Measurements from ENCODE around the gene QPRT. TPM values are rescaled to one million over a fixed set of nuclear protein-coding genes. Genes with fewer than 3 reads are reported as not detected.

QPRT gene
- total RNA-seq, 1 experiment from 2014 or later, result 0.52 TPM

DNA sequence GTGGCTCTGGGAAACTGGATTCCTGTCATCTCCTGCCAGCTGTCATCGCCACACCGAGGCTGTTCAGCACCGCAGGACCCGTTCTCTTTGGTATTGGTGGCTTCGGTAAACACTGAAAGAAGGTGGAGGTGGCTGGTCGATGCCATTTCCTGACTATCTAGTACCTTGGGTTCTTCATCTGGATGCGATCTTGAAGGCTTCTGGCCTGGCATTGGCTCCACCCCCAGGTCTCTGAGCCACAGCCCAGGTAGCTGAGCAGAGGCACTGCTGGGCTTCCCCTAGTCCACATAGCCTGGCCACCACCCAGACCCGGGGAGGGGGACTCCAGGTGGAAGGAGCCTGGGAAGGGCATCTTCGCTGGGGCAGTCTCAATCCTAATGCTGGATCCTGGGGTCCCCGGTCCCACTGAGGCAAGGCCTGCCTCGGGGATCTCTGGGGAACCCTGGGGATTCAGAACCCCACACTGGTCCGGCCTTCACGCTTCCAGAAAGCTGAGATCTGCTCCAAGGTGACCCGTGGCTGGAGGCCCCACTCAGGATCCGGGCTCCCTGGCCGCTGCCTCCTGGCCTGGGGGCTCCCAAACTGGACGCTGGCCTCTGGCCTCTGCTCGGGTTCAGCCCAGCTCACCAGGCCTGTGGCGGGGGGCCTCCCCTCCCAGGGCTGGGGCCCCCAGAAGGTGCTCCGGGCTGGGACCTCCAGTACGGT is 65.0 kb downstream of the QPRT start:
- Histone ChIP-seq H3K9me3 (ENCODE audit: control insufficient read depth in 1 of 2, insufficient read depth in 1 of 2, low read depth in 1 of 2, low read length in 2 of 2) (no peaks in the 10 kb centered on the region), H2AFZ (ENCODE audit: low read depth, low read length, poor library complexity, severe bottlenecking) (no peak overlapping the region), H3K27me3 (ENCODE audit: insufficient read depth, low read length) (no peaks in the 10 kb centered on the region), H3K36me3 (ENCODE audit: control insufficient read depth in 1 of 2, insufficient read depth in 2 of 2, low read length in 2 of 2) (no peaks in the 10 kb centered on the region), H3K4me1 (ENCODE audit: control insufficient read depth in 1 of 2, insufficient read depth in 2 of 2, low read length in 2 of 2) (no peaks in the 10 kb centered on the region), H3K27ac (ENCODE audit: low read depth, low read length) (no peak overlapping the region), H3K9ac (ENCODE audit: low read length) (no peak overlapping the region), H3K9me2 (ENCODE audit: insufficient read depth) (no peaks in the 10 kb centered on the region), H3K79me2 (ENCODE audit: insufficient read depth, low read length) (no peaks in the 10 kb centered on the region), H4K20me1 (ENCODE audit: insufficient read depth) (no peaks in the 10 kb centered on the region), H3K4me3 (replicated peaks in 1 of 2; ENCODE audit: low read depth in 1 of 2, low read length in 2 of 2) (no peak overlapping the region), H3K4me2 (ENCODE audit: low read length) (no peak overlapping the region)
- CTCF ChIA-PET, result interaction anchor here (0.7 kb wide), 1 partner anchor 45 kb away, joined by 3 read pairs; no protein-coding TSS in a partner anchor
- ATAC-seq (no peak), DNase-seq (ENCODE audit: low read depth, low spot score) (no peak)
- no TSS peak for BruUV-seq (replicated peaks)
- intact Hi-C loops (cut with micrococcal nuclease), result no loop called here
- RAD21 ChIA-PET (ENCODE audit: low non-redundant PET in 1 of 2, low total read pairs in 2 of 2, uncharacterized antibody in 2 of 2, unreplicated experiment in 2 of 2), result no interaction called here
- POLR2A ChIA-PET, result no interaction called here
- TF ChIP-seq SIN3A (IDR thresholded peaks at IDR 0.05; ENCODE audit: low read depth) (no peak), JUND (IDR thresholded peaks at IDR 0.05) (no peak), YY1 (IDR thresholded peaks at IDR 0.05; ENCODE audit: extremely low read depth, insufficient replicate concordance, low read depth, low read length) (no peak)
- TF ChIP-seq, protein P1, sequence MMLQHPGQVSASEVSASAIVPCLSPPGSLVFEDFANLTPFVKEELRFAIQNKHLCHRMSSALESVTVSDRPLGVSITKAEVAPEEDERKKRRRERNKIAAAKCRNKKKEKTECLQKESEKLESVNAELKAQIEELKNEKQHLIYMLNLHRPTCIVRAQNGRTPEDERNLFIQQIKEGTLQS (IDR thresholded peaks at IDR 0.05), result no peak

DNA sequence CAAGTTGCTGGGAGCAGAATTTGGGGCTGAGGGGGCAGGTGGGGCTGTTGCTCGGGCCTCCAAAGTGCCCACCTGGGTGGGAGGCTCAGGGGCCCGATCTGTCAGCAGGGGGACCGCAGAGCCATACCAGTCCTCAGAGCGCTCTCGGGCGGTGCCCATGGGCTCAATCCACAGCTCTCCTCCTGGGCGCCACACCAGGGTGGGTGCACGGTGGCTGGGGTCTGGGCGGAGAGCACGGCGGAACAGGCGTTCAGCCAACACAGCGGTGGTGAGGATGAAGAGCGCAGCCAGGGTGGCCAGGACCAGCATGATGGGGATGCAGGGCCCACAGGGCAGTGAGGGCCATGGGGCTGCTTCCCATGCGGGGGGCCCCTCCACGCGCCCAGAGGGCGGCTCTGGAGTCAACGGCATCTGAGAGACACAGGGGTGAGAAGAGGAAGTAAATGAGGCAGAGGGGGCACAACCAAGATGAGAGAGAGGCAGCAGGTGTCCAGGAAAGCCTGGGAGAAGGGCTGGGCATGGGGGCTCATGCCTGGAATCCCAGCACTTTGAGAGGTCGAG is 65.6 kb downstream of the QPRT start:
- no peak overlapping the region for H3K4me2 ChIP-seq (ENCODE audit: low read length)
- H3K4me3 ChIP-seq (replicated peaks in 1 of 2; ENCODE audit: low read depth in 1 of 2, low read length in 2 of 2), result no peak overlapping the region
- no peak for DNase-seq (ENCODE audit: low read depth, low spot score)
- no peaks in the 10 kb centered on the region for H3K36me3 ChIP-seq (ENCODE audit: control insufficient read depth in 1 of 2, insufficient read depth in 2 of 2, low read length in 2 of 2)
- H3K79me2 ChIP-seq (ENCODE audit: insufficient read depth, low read length), result no peaks in the 10 kb centered on the region
- CTCF ChIA-PET, result interaction anchor here (0.7 kb wide), 1 partner anchor 46 kb away, joined by 3 read pairs; no protein-coding TSS in a partner anchor
- H3K27ac ChIP-seq (ENCODE audit: low read depth, low read length), result no peak overlapping the region
- intact Hi-C loops (cut with micrococcal nuclease), result no loop called here
- H4K20me1 ChIP-seq (ENCODE audit: insufficient read depth), result no peaks in the 10 kb centered on the region
- no TSS peak for BruUV-seq (replicated peaks)
- no peak overlapping the region for H2AFZ ChIP-seq (ENCODE audit: low read depth, low read length, poor library complexity, severe bottlenecking)
- no peaks in the 10 kb centered on the region for H3K4me1 ChIP-seq (ENCODE audit: control insufficient read depth in 1 of 2, insufficient read depth in 2 of 2, low read length in 2 of 2)
- TF ChIP-seq ZNF274 (IDR thresholded peaks at IDR 0.05; ENCODE audit: low read depth, low read length) (no peak), SIN3A (IDR thresholded peaks at IDR 0.05; ENCODE audit: low read depth) (no peak), ZFX (IDR thresholded peaks at IDR 0.05) (no peak), RAD21 (IDR thresholded peaks at IDR 0.05; ENCODE audit: low read depth) (no peak), POLR2A (IDR thresholded peaks at IDR 0.05; ENCODE audit: borderline replicate concordance, extremely low read depth, insufficient read depth, insufficient read length) (no peak)
- TF ChIP-seq, protein P2, sequence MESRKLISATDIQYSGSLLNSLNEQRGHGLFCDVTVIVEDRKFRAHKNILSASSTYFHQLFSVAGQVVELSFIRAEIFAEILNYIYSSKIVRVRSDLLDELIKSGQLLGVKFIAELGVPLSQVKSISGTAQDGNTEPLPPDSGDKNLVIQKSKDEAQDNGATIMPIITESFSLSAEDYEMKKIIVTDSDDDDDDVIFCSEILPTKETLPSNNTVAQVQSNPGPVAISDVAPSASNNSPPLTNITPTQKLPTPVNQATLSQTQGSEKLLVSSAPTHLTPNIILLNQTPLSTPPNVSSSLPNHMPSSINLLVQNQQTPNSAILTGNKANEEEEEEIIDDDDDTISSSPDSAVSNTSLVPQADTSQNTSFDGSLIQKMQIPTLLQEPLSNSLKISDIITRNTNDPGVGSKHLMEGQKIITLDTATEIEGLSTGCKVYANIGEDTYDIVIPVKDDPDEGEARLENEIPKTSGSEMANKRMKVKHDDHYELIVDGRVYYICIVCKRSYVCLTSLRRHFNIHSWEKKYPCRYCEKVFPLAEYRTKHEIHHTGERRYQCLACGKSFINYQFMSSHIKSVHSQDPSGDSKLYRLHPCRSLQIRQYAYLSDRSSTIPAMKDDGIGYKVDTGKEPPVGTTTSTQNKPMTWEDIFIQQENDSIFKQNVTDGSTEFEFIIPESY (IDR thresholded peaks at IDR 0.05; ENCODE audit: extremely low read depth, insufficient replicate concordance, low read length), result no peak
- no peak overlapping the region for H3K9ac ChIP-seq (ENCODE audit: low read length)
- ATAC-seq, result no peak
- no peaks in the 10 kb centered on the region for H3K9me3 ChIP-seq (ENCODE audit: control insufficient read depth in 1 of 2, insufficient read depth in 1 of 2, low read depth in 1 of 2, low read length in 2 of 2)
- POLR2A ChIA-PET, result no interaction called here
- no peaks in the 10 kb centered on the region for H3K9me2 ChIP-seq (ENCODE audit: insufficient read depth)
- H3K27me3 ChIP-seq (ENCODE audit: insufficient read depth, low read length), result no peaks in the 10 kb centered on the region
- RAD21 ChIA-PET (ENCODE audit: low non-redundant PET in 1 of 2, low total read pairs in 2 of 2, uncharacterized antibody in 2 of 2, unreplicated experiment in 2 of 2), result no interaction called here

Measured in HCT116 (cell line).